Umbilical cord (tissue), 2 donors: ENCODE results near the gene KRTAP4-6. TPM values are rescaled to one million over a fixed set of nuclear protein-coding genes. Genes with fewer than 3 reads are reported as not detected.
"Not testable (repeated sequence)": the region's sequence is repeated elsewhere in the genome, so short reads cannot be mapped to it uniquely, and the experiment has no call there.

Experiments used
- DNase-seq: peaks from one replicate; pipeline ENCODE4 v3.0.0-alpha.2; 2015; ENCODE audit warnings: low spot score
- total RNA-seq: library from RNA; depleted of rRNA; stranded (reverse); fragments of >200 nt; gene quantifications from one replicate; pipeline ENCODE4 v1.2.3, GENCODE V29; 2014; ENCODE audit warnings: low replicate concordance; ENCODE audit not compliant: insufficient read depth

The KRTAP4-6 gene
- total RNA-seq, 1 donor from 2014 or later = 1.2 TPM

- DNase-seq = no peak
Measured at GRCh38 chr17:41147531-41148204, 7.3 kb upstream of the KRTAP4-6 start.

GRCh38 chr17:41145261-41145660 lies 4.9 kb upstream of the KRTAP4-6 start:
- no peak for DNase-seq

DNA sequence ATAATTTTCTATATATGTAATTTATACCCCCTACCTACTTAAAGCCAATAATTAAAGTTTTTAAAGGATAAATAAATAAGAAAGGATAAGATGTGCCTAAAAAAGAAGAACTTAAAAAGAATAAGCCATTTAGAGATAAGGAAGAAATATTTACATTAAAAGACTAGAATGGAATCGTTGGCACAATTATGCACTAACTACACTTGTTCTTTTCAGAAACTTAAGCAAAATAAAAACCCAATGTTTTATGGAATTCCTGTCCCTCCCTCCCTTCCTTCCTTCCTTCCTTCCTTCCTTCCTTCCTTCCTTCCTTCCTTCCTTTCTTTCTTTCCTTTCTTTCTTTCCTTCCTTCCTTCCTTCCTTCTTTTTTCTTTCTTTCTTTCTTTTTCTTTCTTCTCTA lies 4.5 kb upstream of the KRTAP4-6 start:
- no peak for DNase-seq

DNA sequence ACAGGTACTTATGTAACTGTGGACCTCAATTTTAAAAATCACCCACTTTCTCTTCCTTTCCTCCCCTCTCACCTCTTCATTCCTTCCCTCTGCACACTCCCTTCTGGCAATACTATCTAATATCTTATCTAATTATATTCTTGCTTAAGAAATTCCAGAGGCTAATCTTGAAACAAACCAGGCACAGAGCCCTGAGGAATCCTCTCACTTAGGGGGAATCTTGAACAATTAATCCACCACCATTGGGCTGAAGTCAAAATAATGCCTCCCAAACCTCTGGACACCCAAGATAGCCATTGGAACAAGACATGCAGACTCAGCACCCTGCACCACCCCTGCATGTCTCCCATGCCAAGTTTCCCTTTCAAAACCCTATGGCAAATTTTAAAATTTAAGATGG lies 1.0 kb upstream of the KRTAP4-6 start:
- no peak for DNase-seq

- not testable (repeated sequence) for DNase-seq
Measured at GRCh38 chr17:41139865-41140264, 479 bp downstream of the KRTAP4-6 start.

GRCh38 chr17:41133880-41134735 lies 6.2 kb downstream of the KRTAP4-6 start:
- no peak for DNase-seq

GRCh38 chr17:41131979-41132378 lies 8.4 kb downstream of the KRTAP4-6 start:
- DNase-seq = no peak

DNA sequence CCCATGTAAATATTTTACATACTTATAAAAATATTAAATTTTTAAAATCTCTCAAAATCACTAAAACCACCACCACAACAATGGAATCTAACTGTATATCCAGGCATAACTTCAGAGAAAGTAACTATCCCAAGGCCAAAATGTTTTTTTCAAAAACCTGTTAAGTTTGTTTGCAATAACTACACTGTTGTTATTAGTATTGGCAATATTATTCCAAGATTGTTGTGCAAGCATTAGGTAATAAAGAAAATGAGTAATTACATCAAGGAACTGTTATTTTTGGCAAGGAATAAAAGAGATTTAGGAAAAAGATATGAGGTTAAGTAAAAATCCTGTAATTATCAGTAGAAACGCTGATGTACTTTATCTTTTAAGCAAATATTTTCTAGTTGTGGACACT lies 13.0 kb downstream of the KRTAP4-6 start:
- no peak for DNase-seq

DNA sequence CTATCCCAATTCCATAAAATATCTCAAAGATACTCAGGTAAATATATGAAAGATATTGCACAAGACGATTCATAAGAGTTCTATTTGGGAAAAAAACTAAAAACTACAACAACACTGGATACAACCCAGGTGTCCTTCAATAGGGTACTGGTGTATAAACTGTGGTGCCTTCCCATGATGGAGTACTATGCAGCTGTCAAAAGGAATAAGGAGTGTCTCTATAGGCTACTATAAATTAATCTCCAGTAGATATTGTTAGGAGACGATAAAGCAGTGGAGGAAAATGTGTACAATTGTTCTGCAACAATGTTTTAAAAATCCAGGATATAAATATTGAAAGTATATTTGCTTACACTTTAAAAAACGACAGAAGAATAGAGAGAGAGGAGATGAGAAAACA lies 13.9 kb downstream of the KRTAP4-6 start:
- no peak for DNase-seq

DNA sequence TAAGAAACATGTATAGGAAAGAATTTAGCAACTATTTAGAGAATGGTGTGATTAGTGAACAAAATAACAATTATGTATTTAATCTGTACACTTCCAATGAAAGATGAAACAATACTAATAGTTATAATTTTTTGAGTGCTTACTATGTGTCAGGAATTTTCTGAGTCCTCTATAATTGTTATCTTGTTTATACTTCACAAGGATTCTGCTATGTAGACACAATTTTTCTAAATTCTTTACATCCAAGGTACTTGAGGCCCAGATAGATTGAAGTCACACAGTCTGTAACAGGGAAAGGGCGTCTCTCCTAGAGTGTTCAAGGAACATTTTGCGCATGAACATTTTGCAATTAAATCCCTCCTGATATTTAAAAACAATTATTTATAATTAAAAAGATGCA lies 15.3 kb downstream of the KRTAP4-6 start:
- DNase-seq = no peak

DNA sequence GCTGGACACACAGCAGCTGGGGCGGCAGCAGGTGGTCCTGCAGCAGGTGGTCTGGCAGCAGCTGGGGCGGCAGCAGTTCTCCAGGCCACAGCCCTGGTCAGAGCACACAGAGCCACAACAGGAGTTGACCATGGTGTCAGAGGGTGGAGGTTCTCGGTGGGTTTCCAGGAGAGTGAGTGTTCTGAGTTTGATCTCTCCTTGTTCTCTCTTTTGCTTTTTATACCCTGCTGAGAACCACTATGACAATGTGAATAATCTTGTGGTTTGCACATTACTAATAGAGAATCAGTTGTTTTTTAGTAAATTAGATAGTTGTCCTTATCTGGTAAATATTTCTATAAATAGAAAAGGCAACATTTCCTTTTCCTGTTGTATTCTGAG lies 16.4 kb downstream of the KRTAP4-6 start, which contains the start of gene KRTAP4-12:
Gene KRTAP4-12 (minus strand): TSS at position 192 of the 381 bp plus-strand sequence. CDS start 60 bp downstream, at position 132.
- DNase-seq = not testable (repeated sequence)

GRCh38 chr17:41123292-41123990 lies 16.9 kb downstream of the KRTAP4-6 start:
- not testable (repeated sequence) for DNase-seq

GRCh38 chr17:41121742-41122141 lies 18.6 kb downstream of the KRTAP4-6 start:
- no peak for DNase-seq

- DNase-seq = peak; percentile 5
Measured at GRCh38 chr17:41119696-41120690, 20.4 kb downstream of the KRTAP4-6 start.

- DNase-seq = no peak
Measured at GRCh38 chr17:41118721-41119120, 21.6 kb downstream of the KRTAP4-6 start.

DNA sequence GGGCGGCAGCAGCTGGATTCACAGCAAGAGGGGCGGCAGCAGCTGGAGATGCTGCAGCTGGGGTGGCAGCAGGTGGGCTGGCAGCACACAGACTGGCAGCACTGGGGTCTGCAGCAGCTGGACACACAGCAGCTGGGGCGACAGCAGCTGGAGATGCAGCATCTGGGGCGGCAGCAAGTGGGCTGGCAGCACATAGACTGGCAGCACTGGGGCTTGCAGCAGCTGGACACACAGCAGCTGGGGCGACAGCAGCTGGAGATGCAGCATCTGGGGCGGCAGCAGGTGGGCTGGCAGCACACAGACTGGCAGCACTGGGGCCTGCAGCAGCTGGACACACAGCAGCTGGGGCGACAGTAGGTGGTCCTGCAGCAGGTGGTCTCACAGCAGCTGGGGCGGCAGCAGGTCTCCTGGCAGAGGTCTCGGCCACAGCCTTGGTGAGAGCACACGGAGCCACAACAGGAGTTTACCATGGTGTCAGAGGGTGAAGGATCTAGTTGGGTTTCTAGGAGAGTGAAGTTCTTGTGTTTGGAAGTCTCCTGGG lies 22.4 kb downstream of the KRTAP4-6 start, which contains the start of gene KRTAP4-11:
Gene KRTAP4-11 (minus strand): TSS at position 528 of the 541 bp plus-strand sequence. CDS start 58 bp downstream, at position 470.
- DNase-seq = not testable (repeated sequence)

- DNase-seq = no peak
Measured at GRCh38 chr17:41116297-41116696, 24.0 kb downstream of the KRTAP4-6 start.

GRCh38 chr17:41111151-41111885 lies 29.0 kb downstream of the KRTAP4-6 start:
- no peak for DNase-seq

GRCh38 chr17:41108728-41109386 lies 31.5 kb downstream of the KRTAP4-6 start:
- not testable (repeated sequence) for DNase-seq
